ENCODE measurements around the gene TJP1.
"Not testable (repeated sequence)": the region's sequence is repeated elsewhere in the genome, so short reads cannot be mapped to it uniquely, and the experiment has no call there.

Gene TJP1

GRCh38 chr15:29838352-29839010, 16.2 kb upstream of the TJP1 start:
- no peak for DNase-seq (ENCODE audit: low read depth)

- DNase-seq (ENCODE audit: low read depth), result no peak
Observed at GRCh38 chr15:29835301-29835700, 13.0 kb upstream of the TJP1 start.

GRCh38 chr15:29832709-29833108, 10.4 kb upstream of the TJP1 start:
- DNase-seq (ENCODE audit: low read depth), result no peak

- no peak for DNase-seq (ENCODE audit: low read depth)
Observed at GRCh38 chr15:29826908-29827820, 4.9 kb upstream of the TJP1 start.

GRCh38 chr15:29825227-29825626, 3.0 kb upstream of the TJP1 start:
- DNase-seq (ENCODE audit: low read depth), result no peak

- DNase-seq (ENCODE audit: low read depth), result peak; percentile 42
Observed at GRCh38 chr15:29822684-29823459, 604 bp upstream of the TJP1 start.

- DNase-seq (ENCODE audit: low read depth), result no peak
Observed at GRCh38 chr15:29821416-29822099, 710 bp downstream of the TJP1 start.

GRCh38 chr15:29820394-29821154, 1.7 kb downstream of the TJP1 start:
- DNase-seq (ENCODE audit: low read depth), result no peak

- no peak for DNase-seq (ENCODE audit: low read depth)
Observed at GRCh38 chr15:29819979-29820378, 2.3 kb downstream of the TJP1 start.

- DNase-seq (ENCODE audit: low read depth), result no peak
Observed at GRCh38 chr15:29818141-29818540, 4.1 kb downstream of the TJP1 start.

- not testable (repeated sequence) for DNase-seq (ENCODE audit: low read depth)
Observed at GRCh38 chr15:29817455-29817854, 4.8 kb downstream of the TJP1 start.

- no peak for DNase-seq (ENCODE audit: low read depth)
Observed at GRCh38 chr15:29815000-29815710, 7.1 kb downstream of the TJP1 start.

GRCh38 chr15:29813009-29813408, 9.3 kb downstream of the TJP1 start:
- no peak for DNase-seq (ENCODE audit: low read depth)

- DNase-seq (ENCODE audit: low read depth), result no peak
Observed at GRCh38 chr15:29812384-29812694, 9.9 kb downstream of the TJP1 start.

- no peak for DNase-seq (ENCODE audit: low read depth)
Observed at GRCh38 chr15:29811691-29812383, 10.4 kb downstream of the TJP1 start.

GRCh38 chr15:29805708-29806104, 16.6 kb downstream of the TJP1 start:
- DNase-seq (ENCODE audit: low read depth), result no peak

GRCh38 chr15:29805043-29805707, 17.1 kb downstream of the TJP1 start:
- DNase-seq (ENCODE audit: low read depth), result peak; percentile 65

GRCh38 chr15:29802411-29802810, 19.9 kb downstream of the TJP1 start:
- no peak for DNase-seq (ENCODE audit: low read depth)

GRCh38 chr15:29800491-29801366, 21.5 kb downstream of the TJP1 start:
- no peak for DNase-seq (ENCODE audit: low read depth)

Measured in GM04503 (cell line).